Measurements from ENCODE around the gene TXNDC16. TPM values are rescaled to one million over a fixed set of nuclear protein-coding genes. Genes with fewer than 3 reads are reported as not detected.

The TXNDC16 gene, protein sequence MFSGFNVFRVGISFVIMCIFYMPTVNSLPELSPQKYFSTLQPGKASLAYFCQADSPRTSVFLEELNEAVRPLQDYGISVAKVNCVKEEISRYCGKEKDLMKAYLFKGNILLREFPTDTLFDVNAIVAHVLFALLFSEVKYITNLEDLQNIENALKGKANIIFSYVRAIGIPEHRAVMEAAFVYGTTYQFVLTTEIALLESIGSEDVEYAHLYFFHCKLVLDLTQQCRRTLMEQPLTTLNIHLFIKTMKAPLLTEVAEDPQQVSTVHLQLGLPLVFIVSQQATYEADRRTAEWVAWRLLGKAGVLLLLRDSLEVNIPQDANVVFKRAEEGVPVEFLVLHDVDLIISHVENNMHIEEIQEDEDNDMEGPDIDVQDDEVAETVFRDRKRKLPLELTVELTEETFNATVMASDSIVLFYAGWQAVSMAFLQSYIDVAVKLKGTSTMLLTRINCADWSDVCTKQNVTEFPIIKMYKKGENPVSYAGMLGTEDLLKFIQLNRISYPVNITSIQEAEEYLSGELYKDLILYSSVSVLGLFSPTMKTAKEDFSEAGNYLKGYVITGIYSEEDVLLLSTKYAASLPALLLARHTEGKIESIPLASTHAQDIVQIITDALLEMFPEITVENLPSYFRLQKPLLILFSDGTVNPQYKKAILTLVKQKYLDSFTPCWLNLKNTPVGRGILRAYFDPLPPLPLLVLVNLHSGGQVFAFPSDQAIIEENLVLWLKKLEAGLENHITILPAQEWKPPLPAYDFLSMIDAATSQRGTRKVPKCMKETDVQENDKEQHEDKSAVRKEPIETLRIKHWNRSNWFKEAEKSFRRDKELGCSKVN
- polyA plus RNA-seq (2012; ENCODE audit: insufficient read depth, insufficient read length, low read depth): 12.3 TPM

DNA sequence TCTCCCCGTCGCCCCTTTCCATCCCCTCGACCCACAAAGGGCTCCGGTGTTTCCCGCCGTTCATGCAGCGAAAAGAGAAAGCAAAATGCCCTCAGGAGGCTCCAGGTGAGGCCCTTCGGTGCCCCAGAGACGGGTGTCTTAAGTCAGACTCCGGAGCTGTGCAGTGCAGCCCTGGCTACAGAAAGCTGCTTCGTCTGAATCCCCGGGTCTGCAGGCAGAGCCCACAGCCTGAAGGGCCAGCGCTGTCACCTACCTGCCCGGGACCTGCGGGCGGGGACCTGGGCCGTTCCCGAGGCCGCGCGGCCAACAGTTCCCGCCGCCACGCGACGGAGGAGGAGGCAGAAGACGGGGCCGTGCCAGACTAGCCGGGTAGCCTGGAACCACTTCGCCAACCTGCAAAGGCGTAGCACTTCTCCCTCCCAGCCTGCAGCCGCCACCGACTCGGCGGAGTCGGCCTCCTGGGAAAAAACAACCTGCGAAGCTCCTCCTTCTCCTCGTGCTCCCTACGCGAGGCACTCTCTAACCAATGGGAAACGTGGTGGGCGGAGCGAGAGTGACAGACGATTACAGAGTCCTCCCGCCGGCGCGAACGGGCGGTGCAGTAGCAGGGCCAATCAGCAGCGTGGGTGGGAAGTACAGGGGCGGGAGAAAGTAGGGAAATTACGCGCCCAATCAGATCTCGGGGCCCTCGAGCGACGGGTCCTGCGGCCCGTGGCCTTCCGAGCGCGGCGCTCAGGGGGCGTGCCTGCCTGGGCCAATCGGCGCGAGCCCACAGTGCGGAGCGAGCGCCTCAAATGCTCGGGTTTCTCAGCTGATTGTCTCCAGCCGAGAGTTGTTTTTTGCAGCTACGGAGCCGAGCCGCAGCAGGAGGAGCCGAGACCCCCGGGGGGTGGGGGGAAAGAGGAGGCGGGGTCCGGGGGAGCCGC lies at the start of gene TXNDC16, which contains the start of gene GPR137C:
Gene TXNDC16 (minus strand): TSS at position 443 of the 926 bp plus-strand sequence. CDS start 8,948 bp downstream, outside the sequence.
Gene GPR137C (plus strand): TSS at position 774 of the 926 bp plus-strand sequence. CDS start 312 bp downstream, outside the sequence.
- Histone ChIP-seq H3K4me3 (ENCODE audit: low read depth, low read length) (peak within 1 kb of the TSS; percentile 80), H3K27me3 (no peaks in the 10 kb centered on the region), H3K36me3 (no peaks in the 10 kb centered on the region), H3K9me3 (no peaks in the 10 kb centered on the region), H3K4me1 (peaks cover 17% of the 10 kb centered on the region)
- TF ChIP-seq, protein P1, sequence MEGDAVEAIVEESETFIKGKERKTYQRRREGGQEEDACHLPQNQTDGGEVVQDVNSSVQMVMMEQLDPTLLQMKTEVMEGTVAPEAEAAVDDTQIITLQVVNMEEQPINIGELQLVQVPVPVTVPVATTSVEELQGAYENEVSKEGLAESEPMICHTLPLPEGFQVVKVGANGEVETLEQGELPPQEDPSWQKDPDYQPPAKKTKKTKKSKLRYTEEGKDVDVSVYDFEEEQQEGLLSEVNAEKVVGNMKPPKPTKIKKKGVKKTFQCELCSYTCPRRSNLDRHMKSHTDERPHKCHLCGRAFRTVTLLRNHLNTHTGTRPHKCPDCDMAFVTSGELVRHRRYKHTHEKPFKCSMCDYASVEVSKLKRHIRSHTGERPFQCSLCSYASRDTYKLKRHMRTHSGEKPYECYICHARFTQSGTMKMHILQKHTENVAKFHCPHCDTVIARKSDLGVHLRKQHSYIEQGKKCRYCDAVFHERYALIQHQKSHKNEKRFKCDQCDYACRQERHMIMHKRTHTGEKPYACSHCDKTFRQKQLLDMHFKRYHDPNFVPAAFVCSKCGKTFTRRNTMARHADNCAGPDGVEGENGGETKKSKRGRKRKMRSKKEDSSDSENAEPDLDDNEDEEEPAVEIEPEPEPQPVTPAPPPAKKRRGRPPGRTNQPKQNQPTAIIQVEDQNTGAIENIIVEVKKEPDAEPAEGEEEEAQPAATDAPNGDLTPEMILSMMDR (IDR thresholded peaks at IDR 0.05; ENCODE audit: low read depth, low read length): no peak
- peak; percentile 100 for DNase-seq

DNA sequence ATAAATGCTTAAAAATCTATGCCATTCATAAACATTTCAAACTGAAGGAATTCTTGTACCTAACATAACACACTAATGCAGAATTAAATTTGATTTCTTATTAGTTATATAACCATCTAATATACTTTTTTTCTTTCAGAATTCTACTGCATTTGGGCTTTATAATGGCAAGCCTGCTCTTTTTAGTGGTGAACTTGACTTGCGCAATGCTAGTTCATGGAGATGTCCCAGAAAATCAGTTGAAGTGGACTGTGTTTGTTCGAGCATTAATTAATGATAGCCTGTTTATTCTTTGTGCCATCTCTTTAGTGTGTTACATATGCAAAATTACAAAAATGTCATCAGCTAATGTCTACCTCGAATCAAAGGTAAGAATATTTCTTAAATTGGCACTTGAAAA lies 47.7 kb upstream of the TXNDC16 start:
- no peak for DNase-seq

DNA sequence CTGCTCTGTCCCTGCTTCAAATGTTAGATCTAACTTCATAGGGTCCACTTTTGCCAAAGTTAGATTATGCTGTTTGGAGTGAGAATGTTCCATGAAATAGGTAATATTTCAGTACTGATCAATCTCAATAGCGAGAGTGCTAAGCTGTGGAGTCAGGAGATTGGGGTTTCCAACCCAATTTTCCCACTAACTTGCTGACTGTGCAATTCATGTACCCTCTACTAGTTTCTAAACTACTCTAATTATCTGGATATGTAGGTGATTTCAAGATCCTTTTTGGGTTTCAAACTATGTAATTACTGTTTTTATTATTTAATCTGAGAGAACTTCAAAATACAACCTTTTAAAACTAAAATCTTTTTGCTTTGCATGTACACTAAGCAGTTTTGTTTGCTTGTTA lies 46.3 kb upstream of the TXNDC16 start:
- H3K4me3 ChIP-seq (ENCODE audit: low read depth, low read length): no peak overlapping the region

More for the DNA sequence above, 47.7 kb upstream of the TXNDC16 start:
- Histone ChIP-seq H3K9me3 (no peaks in the 10 kb centered on the region), H3K36me3 (no peaks in the 10 kb centered on the region), H3K4me3 (ENCODE audit: low read depth, low read length) (no peak overlapping the region), H3K27me3 (no peaks in the 10 kb centered on the region), H3K4me1 (no peaks in the 10 kb centered on the region)
- TF ChIP-seq, protein P1 (IDR thresholded peaks at IDR 0.05; ENCODE audit: low read depth, low read length): no peak

DNA sequence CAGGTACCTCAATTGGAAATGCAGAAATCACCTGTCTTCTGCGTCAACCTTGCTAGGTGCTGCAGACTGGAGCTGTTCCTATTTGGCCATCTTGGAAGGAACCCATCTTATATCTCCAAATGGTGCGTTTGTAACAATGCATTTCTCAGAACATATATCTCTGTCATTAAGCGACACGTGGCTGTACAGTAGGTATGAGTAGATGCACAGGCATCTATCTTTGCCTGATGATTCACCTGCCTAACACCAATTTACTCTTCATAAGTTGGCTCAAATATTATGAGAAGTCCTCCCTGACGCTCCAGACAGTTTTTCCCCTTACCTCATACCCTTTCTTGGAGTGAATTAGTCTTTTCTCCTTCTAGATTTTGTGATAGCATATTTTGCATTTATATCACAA lies 44.6 kb upstream of the TXNDC16 start:
- Histone ChIP-seq H3K4me1 (no peaks in the 10 kb centered on the region), H3K4me3 (ENCODE audit: low read depth, low read length) (no peak overlapping the region), H3K9me3 (no peaks in the 10 kb centered on the region), H3K27me3 (no peaks in the 10 kb centered on the region), H3K36me3 (no peaks in the 10 kb centered on the region)
- DNase-seq: no peak
- TF ChIP-seq, protein P1 (IDR thresholded peaks at IDR 0.05; ENCODE audit: low read depth, low read length): no peak

More for the DNA sequence above, 46.3 kb upstream of the TXNDC16 start:
- Histone ChIP-seq H3K27me3 (no peaks in the 10 kb centered on the region), H3K36me3 (no peaks in the 10 kb centered on the region), H3K4me1 (no peaks in the 10 kb centered on the region), H3K9me3 (no peaks in the 10 kb centered on the region)
- no peak for DNase-seq
- TF ChIP-seq, protein P1 (IDR thresholded peaks at IDR 0.05; ENCODE audit: low read depth, low read length): no peak

DNA sequence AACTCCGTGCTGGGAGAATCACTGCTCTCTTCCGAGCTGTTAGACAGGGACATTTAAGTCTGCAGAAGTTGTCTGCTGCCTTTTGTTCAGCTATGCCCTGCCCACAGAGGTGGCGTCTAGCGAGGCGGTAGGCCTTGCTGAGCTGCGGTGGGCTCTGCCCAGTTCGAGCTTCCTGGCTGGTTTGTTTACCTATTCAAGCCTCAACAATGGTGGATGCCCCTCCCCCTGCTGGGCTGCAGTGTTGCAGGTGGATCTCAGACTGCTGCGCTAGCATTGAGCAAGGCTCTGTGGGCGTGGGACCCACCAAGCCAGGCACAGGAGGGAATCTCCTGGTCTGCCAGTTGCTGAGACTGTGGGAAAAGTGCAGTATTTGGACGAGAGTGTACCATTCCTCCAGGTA lies 44.0 kb upstream of the TXNDC16 start:
- H3K4me1 ChIP-seq: no peaks in the 10 kb centered on the region
- DNase-seq: no peak
- H3K4me3 ChIP-seq (ENCODE audit: low read depth, low read length): no peak overlapping the region
- TF ChIP-seq, protein P1 (IDR thresholded peaks at IDR 0.05; ENCODE audit: low read depth, low read length): no peak
- no peaks in the 10 kb centered on the region for H3K27me3 ChIP-seq
- no peaks in the 10 kb centered on the region for H3K36me3 ChIP-seq
- no peaks in the 10 kb centered on the region for H3K9me3 ChIP-seq
